ENCODE measurements around the gene EHMT1.
"Not testable (repeated sequence)": the region's sequence is repeated elsewhere in the genome, so short reads cannot be mapped to it uniquely, and the experiment has no call there.

EHMT1 gene

DNA sequence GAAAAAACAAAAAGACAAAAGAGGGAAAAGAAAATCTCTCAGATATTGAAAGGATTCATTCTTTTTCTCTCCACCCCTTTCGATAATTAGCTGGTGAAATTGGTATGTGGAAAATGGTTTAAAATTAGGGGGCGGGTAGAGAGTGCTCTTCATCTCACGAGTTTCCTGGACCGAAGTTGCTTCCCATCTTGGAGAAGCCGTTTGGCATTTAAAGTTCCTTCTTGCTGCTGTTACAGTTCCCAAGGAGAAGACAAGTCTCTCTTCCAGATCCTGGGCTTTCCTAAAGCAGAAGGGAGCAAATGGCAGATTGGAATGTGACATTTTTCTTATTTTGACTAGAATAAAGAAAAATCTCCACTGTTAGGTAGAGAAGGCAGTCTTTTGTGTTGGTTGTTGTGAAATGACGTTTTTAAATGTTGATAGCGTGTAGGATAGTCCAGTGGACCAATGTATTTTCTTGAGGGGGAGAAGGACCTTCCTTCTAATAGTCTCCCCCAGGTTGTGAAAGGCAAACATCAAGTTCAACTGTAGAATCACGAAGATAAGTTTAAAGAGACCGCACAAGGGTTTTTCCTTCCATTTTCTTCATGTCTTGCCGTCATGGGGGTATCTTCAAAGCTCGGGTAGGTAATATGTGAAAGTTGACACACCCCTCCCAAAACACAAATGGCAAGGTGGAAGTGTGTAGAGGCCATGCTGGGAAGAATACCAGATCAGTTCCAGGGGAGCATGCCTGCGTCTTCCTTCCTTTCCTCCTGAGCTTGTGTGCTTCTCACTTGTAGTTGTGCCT lies 77.5 kb downstream of the EHMT1 start:
- DNase-seq: no peak

DNA sequence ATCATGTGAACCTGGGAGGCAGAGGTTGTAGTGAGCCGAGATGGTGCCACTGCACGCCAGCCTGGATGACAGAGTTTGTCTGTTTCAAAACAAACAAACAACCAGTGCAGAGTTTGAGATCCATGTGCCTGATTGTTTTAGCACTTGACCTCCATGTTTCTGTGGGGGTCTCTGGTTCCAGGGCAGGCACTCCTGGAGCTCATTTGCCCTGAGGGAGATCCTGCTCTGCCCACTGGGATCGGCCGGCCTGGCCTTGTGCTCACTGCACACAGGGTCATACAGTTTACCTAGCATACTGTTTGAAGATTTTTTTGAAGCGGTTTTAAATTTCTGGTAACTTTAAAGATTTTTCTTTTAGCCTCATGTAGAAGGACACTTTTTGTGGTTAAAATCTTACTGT lies 78.4 kb downstream of the EHMT1 start:
- no peak for DNase-seq

GRCh38 chr9:137697832-137698231 lies 79.0 kb downstream of the EHMT1 start:
- no peak for DNase-seq

- no peak for DNase-seq
Observed at GRCh38 chr9:137700911-137701310, 82.1 kb downstream of the EHMT1 start.

GRCh38 chr9:137702615-137703379 lies 84.0 kb downstream of the EHMT1 start:
- DNase-seq: no peak

- no peak for DNase-seq
Observed at GRCh38 chr9:137703842-137704508, 85.2 kb downstream of the EHMT1 start.

DNA sequence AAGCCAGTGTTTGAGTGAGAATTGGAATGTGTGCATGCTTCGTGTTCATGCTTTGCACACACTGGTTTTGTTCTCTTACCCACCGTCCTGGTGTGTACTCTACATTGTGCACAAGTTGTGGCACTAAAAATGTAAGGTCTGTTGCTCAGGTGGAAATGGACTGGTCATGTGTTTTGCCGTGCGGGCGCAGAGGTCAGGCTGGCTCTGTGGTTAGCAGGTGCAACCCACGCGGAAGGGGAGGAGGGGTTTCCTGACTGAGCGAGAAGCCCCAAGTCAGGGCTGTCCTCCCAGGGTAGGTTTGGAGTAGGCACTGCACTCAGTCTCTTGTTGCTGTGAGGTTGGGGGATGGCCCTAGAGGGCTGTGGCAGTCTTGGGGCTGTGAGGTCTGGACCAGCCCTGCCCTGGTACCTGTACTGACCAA lies 86.6 kb downstream of the EHMT1 start:
- DNase-seq: peak; percentile 52

DNA sequence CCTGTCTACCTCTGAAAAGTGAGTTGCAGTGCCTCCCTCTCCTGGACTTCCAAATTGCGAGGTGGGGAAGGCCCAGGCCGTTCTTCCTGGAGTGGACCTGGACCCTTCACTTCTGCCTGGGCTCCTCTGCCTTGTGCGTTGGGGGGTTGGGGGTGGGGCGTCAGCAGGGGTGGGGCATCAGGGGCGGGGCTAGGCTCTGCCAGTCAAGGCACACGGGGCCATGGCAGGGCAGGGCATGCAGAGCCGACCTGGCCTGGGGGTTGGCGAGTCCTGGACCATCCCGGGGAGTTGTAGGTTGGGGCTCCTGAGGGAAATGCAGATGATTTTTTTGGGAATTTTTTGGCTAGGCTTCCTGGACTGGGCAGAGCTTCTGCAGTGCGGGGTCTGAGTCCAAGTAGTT lies 87.1 kb downstream of the EHMT1 start:
- no peak for DNase-seq

GRCh38 chr9:137707361-137707760 lies 88.6 kb downstream of the EHMT1 start:
- no peak for DNase-seq

GRCh38 chr9:137708590-137709284 lies 89.9 kb downstream of the EHMT1 start:
- no peak for DNase-seq

DNA sequence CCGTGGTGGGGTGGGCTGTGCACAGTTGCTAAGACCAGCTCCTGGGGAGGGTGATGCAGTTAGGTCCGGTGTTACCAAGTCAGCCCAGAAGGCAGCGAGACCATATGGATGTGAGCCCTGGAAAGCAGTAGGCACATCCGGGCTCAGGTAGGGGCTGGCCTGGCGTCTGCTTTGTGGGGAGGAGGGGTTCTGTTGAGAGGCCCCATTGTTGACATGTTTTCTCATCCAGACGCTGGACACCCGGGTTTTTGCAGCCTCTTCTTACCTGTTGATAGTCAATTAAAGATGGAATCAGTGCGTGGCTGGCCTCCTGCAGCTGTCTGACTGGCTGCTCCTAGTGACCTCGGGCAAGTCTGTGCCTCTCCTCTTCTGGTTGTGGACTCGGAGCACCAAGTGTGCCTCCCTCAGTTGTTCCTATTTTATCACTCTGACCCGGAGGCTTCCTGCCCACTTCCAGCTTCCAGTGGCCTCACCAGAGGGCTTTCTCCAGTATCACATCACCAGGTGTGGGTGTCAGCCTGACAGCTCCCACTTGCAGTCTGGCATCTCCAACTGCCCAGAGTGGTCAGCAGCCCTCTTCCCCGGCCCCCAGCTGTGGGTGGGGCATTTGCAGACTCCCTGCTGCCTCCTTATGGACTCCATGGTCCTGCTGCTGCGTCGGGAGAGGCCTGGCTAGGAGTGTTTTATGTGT lies 90.8 kb downstream of the EHMT1 start:
- DNase-seq: no peak

DNA sequence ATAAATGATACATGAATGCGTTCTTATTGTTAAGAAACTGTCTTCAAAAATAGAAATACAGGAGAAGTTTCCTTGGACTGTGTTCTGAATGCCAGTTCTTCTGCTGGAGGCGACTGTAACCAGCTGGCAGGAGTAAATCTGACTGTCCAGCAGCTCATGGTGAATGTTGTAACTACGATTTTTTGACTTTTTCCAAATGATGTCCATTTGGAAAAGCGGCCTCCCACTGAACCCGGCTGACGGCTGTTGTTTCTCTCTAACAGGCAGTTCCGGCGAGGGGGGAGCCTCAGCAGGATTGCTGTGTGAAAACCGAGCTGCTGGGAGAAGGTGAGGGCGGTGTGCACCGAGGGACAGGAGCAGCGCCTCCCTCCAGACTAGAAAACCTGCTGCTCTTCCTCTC lies 91.9 kb downstream of the EHMT1 start:
- DNase-seq: no peak

DNA sequence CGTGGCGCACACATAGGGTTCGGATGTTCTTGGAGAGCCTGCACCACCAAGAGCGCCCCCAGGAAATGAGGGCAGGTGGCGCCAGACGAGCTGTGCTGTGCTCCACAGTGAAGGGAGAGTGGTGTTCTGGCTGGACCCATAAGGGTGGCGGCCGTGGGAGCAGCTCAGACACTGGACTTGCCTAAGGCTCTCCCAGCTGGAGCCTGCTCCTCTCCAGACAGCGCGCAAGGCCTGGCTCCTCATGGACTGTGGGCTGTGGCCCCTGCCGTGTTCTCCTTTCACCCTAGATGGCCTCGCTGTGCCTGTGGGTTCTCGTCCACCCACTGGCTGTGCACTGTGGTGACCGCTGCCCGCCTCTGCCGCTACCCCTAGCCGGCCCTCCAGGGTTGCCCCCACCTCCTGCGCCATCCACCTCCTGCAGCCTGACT lies 92.9 kb downstream of the EHMT1 start:
- DNase-seq: no peak

GRCh38 chr9:137715321-137715720 lies 96.5 kb downstream of the EHMT1 start:
- DNase-seq: no peak

DNA sequence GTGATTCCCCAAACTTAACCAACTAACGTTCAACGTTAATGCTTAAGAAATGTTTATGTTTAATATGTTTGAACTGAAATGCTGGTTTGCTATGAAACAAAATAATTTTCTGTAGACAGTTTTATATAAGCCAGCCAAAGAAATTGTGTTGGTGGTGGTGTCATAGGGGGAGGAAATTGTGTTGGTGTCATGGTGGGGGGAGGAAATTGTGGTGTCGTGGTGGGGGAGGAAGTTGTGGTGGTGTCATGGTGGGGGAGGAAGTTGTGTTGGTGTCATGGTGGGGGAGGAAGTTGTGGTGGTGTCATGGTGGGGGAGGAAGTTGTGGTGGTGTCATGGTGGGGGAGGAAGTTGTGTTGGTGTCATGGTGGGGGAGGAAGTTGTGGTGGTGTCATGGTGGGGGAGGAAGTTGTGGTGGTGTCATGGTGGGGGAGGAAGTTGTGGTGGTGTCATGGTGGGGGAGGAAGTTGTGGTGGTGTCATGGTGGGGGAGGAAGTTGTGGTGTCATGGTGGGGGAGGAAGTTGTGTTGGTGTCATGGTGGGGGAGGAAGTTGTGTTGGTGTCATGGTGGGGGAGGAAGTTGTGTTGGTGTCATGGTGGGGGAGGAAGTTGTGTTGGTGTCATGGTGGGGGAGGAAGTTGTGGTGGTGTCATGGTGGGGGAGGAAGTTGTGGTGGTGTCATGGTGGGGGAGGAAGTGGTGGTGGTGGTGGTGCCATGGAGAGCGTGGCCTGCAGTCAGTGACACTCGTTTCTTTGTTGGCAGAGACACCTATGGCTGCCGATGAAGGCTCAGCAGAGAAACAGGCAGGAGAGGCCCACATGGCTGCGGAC lies 97.3 kb downstream of the EHMT1 start:
- not testable (repeated sequence) for DNase-seq

DNA sequence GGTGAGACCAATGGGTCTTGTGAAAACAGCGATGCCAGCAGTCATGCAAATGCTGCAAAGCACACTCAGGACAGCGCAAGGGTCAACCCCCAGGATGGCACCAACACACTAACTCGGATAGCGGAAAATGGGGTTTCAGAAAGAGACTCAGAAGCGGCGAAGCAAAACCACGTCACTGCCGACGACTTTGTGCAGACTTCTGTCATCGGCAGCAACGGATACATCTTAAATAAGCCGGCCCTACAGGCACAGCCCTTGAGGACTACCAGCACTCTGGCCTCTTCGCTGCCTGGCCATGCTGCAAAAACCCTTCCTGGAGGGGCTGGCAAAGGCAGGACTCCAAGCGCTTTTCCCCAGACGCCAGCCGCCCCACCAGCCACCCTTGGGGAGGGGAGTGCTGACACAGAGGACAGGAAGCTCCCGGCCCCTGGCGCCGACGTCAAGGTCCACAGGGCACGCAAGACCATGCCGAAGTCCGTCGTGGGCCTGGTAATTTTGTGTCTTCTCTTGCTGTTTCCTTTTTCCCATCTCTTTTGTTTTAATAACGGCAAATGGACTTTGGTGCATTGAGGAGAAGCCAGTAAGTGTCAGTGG lies 98.0 kb downstream of the EHMT1 start:
- DNase-seq: no peak

- no peak for DNase-seq
Observed at GRCh38 chr9:137717776-137718327, 99.0 kb downstream of the EHMT1 start.

GRCh38 chr9:137719194-137719593 lies 100.4 kb downstream of the EHMT1 start:
- DNase-seq: no peak

- DNase-seq: no peak
Observed at GRCh38 chr9:137720571-137721110, 101.8 kb downstream of the EHMT1 start.

GRCh38 chr9:137721479-137721878 lies 102.7 kb downstream of the EHMT1 start:
- peak; percentile 41 for DNase-seq

Measured in activated naive CD4-positive, alpha-beta T cell treated with Interleukin-2 at 50 U/mL for 16 hours (primary cell).